Measurements from ENCODE around the gene COPE.

Gene COPE

DNA sequence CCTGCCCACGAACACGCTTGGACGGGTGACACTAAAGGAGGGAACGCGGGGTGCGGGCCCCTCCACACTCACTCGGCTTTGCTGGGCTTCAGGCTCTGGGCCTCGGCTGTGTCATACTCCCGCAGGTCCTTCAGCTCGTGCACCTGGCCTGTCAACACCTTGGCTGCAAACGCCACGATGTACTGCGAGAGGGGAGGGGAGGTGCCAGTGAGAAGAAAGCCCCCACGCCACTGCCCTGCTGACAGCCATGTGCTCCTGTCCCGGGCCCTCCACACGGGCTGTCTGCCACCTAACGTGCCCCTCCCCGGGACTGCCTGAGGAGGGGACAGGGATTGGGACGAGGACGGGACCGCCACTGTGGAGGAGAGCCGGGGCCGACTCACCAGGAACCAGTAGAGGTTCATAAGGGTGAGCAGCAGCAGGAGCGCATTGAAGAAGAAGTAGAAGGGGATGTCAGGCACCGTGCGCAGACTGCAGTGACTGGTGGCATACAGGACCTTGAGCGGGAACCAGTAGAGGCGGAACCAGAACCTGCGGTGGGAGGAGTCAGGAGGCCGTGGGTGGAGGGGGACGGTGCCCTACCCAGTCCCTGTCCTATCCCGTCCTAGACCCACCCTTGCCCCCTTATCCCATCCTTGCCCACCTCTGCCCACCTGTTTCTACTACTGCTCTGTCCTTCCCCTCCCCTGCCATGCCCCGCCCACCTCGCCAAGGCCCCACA lies 40.2 kb downstream of the COPE start:
- DNase-seq (ENCODE audit: extremely low read depth, low read depth): no peak
- TF ChIP-seq, protein P1, sequence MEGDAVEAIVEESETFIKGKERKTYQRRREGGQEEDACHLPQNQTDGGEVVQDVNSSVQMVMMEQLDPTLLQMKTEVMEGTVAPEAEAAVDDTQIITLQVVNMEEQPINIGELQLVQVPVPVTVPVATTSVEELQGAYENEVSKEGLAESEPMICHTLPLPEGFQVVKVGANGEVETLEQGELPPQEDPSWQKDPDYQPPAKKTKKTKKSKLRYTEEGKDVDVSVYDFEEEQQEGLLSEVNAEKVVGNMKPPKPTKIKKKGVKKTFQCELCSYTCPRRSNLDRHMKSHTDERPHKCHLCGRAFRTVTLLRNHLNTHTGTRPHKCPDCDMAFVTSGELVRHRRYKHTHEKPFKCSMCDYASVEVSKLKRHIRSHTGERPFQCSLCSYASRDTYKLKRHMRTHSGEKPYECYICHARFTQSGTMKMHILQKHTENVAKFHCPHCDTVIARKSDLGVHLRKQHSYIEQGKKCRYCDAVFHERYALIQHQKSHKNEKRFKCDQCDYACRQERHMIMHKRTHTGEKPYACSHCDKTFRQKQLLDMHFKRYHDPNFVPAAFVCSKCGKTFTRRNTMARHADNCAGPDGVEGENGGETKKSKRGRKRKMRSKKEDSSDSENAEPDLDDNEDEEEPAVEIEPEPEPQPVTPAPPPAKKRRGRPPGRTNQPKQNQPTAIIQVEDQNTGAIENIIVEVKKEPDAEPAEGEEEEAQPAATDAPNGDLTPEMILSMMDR (IDR thresholded peaks at IDR 0.05; ENCODE audit: low read depth, low read length, missing control alignments): no peak
- H3K4me3 ChIP-seq (replicated peaks; ENCODE audit: low read depth, low read length): no peak overlapping the region

DNA sequence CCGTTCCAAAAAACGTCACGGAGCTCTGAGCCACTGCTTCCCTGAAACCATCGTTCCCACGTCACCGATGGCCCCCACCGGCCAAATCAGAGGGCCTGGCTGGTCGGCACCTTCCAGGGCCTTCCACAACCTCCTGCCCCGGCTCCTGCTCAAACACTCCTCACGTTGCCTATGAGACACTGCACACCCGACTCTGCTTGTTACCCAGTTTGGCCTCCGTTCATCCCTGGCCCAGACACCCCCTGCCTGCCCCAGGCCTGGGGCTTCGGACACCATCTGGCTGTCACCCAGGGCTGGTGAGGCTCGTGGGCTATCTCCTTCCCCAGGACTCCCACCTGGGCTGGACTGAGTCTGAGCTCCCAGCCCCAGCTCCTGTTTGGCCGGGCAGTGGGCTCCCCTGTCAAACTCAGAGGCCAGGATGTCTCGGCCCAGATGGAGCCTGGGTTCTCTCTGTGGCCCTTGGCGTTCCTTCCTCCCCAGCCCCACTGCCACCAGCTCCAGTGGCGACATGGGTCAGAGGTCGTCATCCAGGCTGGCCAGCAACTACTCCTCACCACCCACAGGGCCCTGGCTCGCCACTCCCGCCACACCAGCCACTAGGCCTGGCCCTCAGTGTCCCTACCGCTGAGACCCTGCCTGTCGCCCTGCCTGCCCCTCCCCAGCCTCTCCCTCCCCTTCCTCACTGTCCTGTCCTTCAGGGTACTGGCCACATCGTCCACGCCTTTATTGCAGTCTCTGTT lies 41.0 kb downstream of the COPE start:
- DNase-seq (ENCODE audit: extremely low read depth, low read depth): no peak
- no peak overlapping the region for H3K4me3 ChIP-seq (replicated peaks; ENCODE audit: low read depth, low read length)
- TF ChIP-seq, protein P1 (IDR thresholded peaks at IDR 0.05; ENCODE audit: low read depth, low read length, missing control alignments): no peak

DNA sequence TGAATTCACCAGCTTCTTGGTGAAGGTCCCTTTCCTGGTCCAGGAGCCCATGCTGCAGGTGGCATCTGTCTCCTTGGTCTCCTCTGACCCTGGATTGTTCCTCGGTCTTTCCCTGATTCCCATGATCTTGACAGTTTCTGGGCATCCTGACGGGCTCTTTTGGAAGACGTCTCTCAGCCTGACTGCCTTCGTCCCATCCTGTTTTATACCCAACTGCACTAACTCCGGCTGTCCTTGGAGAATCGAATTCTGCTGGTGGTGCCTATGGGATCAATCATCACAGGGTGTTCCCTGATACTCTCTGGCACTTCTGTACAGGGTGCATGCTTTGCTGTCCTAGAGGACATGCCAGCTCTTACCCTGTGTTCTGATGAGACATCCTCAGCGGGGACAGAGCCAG lies 42.3 kb downstream of the COPE start:
- TF ChIP-seq, protein P1 (IDR thresholded peaks at IDR 0.05; ENCODE audit: low read depth, low read length, missing control alignments): no peak
- DNase-seq (ENCODE audit: extremely low read depth, low read depth): no peak
- no peak overlapping the region for H3K4me3 ChIP-seq (replicated peaks; ENCODE audit: low read depth, low read length)

DNA sequence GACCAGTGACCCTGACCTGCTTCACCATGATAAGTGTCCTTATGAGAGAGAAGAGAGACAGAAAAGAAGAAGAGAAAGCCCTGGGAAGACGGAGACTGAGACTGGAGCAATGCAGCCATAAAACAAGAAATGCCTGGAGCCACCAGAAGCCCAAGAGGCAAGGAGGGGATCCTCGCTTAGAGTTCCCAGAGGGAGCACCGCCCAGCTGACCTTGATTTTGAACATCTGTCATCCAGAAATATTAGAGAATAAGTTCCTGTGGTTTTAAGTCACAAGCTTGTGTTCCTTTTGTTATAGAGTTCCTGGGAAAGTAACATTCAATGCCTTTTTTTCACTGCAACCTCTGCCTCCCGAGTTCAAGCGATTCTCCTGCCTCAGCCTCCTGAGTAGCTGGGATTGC lies 43.5 kb downstream of the COPE start:
- no peak overlapping the region for H3K4me3 ChIP-seq (replicated peaks; ENCODE audit: low read depth, low read length)
- TF ChIP-seq, protein P1 (IDR thresholded peaks at IDR 0.05; ENCODE audit: low read depth, low read length, missing control alignments): no peak
- DNase-seq (ENCODE audit: extremely low read depth, low read depth): peak; percentile 42

DNA sequence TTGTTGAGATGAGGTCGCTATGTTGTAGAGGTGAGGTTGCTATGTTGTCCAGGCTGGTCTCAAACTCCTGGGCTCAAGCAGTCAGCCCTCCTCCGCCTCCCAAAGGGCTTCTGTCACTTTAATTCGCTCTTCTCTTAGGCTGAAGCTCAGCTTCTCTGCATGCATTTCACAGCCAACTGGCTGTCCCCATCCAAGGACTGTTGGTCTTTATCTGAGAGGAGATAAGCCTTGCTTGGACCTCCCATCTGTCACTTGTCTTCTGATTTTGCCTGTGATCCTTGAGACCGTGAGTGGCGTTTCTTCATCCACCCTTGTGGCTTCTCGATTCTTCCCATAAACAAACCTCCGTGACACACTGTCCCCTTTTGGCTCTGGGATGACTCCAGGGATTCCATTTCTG lies 47.6 kb downstream of the COPE start:
- TF ChIP-seq, protein P1 (IDR thresholded peaks at IDR 0.05; ENCODE audit: low read depth, low read length, missing control alignments): no peak
- H3K4me3 ChIP-seq (replicated peaks; ENCODE audit: low read depth, low read length): no peak overlapping the region

DNA sequence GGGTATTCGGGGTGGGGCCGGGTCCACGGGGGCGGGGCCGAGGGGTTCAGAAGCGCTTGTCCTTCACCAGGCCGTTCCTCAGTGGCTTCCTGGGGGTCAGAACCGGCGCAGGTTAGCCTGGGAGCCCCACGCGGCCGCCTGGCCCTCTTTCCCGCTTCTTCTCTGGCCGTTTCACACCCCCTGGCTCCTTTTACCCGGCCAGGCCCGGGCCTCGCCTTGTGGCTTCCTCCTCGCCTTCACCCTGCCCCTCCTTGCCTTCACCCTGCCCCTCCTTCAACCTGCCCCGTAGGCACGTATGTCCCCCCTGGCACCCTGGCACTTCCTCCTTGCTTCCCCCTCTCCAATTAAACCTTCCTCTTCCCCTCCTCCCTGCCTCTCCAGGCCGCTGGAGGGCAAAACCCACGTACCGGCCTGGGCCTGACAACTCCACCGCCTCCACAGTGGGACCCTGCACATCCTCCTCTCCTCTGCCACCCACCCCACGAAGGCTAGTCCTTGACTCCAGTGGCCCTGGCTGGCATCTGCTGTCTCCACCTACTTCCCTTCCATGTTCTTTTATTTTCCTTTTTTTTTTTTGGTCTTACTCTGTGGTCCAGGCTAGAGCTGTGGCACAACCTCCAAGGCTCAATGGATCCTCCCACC lies 48.5 kb downstream of the COPE start:
- DNase-seq (ENCODE audit: extremely low read depth, low read depth): no peak
- TF ChIP-seq, protein P1 (IDR thresholded peaks at IDR 0.05; ENCODE audit: low read depth, low read length, missing control alignments): no peak
- H3K4me3 ChIP-seq (replicated peaks; ENCODE audit: low read depth, low read length): no peak overlapping the region

More for the DNA sequence above, 47.6 kb downstream of the COPE start:
- no peak for DNase-seq (ENCODE audit: extremely low read depth, low read depth)

All from HFF-Myc (cell line).